ENCODE measurements around the gene ITPK1.

GRCh38 chr14:92943855-92944570 lies 171.7 kb downstream of the ITPK1 start:
- TF ChIP-seq EZH2 (IDR thresholded peaks at IDR 0.05; ENCODE audit: low read length, unreplicated experiment) (no peak), CTCF (conservative IDR thresholded peaks at IDR 0.05; ENCODE audit: low read depth, low read length) (no peak), EZH2phosphoT487 (IDR thresholded peaks at IDR 0.05; ENCODE audit: borderline replicate concordance, low read length) (no peak)

Measured in PC-3 (cell line).